GM12864 (cell line): ENCODE data around the gene PAK1.

Experiments used
- DNase-seq: peaks from one replicate; pipeline ENCODE4 v3.0.0-alpha.2; 2011; ENCODE audit warnings: low read depth
- H3K4me3 ChIP-seq: 2 replicates; pipeline ENCODE4 v1.5.1; 2011; ENCODE audit warnings: mild to moderate bottlenecking, low read depth, low read length, control low read depth
- TF ChIP-seq, protein P1 (sequence below): IDR thresholded peaks from 2 replicates; pipeline ENCODE4 v1.5.1; 2011; ENCODE audit warnings: low read depth, mild to moderate bottlenecking, moderate library complexity, low read length, control low read depth, inconsistent platforms; ENCODE audit errors: missing control alignments

Gene PAK1

DNA sequence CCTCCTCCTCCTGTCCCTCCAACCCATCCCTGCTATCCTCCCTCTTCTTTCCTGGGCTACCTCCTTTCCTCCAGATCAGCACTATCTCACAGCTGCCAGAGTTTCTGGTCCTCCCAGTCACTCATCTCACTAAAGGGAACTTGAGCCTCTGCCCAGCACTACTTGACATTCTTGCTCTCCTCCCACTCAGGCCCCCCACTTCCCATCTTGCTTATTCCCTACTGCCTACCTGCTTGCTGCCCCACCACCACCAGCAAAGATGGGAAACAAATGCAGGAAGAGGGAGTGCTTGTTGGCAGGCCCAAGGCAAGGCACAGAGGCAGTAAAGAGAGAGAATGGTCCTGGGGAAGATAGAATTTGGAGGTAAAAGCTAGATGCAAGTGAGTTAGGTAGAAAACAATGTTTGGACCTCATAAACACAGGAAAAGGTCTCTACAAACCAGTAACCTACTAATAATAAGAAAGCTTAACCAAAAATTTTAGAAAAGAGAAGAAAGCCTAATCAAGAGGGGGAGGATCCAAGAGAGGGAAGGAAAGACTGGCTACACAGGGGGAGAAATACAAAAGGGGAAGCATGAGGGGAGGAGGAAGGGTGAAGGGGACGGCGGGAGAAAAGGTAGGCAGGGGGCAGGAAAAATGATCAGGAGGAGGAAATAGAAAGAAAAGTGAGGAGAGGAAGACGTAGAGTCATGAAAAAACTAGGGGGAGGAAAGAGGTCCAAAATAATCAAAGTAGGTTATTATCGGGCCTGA lies 63.6 kb downstream of the PAK1 start:
- no peak for DNase-seq
- TF ChIP-seq, protein P1, sequence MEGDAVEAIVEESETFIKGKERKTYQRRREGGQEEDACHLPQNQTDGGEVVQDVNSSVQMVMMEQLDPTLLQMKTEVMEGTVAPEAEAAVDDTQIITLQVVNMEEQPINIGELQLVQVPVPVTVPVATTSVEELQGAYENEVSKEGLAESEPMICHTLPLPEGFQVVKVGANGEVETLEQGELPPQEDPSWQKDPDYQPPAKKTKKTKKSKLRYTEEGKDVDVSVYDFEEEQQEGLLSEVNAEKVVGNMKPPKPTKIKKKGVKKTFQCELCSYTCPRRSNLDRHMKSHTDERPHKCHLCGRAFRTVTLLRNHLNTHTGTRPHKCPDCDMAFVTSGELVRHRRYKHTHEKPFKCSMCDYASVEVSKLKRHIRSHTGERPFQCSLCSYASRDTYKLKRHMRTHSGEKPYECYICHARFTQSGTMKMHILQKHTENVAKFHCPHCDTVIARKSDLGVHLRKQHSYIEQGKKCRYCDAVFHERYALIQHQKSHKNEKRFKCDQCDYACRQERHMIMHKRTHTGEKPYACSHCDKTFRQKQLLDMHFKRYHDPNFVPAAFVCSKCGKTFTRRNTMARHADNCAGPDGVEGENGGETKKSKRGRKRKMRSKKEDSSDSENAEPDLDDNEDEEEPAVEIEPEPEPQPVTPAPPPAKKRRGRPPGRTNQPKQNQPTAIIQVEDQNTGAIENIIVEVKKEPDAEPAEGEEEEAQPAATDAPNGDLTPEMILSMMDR: no peak
- H3K4me3 ChIP-seq: peak overlapping the region; percentile 65

DNA sequence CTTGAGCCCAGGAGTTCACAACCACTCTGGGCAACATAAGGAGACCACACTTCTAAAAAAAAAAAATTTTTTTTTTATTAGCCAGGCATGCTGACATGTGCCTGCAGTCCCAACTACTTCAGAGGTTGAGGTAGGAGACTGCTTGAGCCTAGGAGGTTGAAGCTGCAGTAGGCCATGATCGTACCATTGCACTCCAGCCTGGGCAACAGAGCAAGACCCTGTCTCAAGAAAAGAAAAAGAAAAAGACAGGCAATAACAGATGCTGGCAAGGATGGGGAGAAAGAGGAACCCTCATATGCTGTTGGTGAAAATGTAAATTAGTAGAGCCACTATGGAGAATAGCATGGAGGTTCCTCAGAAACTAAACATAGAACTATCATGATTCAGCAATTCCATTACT lies 64.8 kb downstream of the PAK1 start:
- TF ChIP-seq, protein P1: no peak
- no peak for DNase-seq
- no peak overlapping the region for H3K4me3 ChIP-seq

DNA sequence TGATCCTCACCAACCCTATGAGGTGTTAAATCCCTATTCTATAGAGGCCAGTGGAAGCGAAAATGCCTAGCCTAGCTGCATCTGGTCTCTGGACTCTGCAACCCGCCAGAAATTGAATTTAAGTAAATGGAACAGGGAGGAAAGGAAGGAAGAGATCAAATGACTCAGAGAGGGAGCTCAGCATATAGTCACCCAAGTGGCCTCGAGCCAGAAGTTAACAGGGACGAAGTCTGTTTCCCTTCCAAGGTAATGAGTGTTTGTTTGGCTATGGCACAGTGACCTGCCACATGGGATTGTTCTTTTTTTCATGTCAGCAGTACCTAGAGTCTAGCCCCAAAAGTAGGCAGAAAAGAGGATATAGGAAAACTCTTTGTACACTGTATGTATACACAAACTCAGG lies 66.3 kb downstream of the PAK1 start:
- TF ChIP-seq, protein P1: no peak
- no peak overlapping the region for H3K4me3 ChIP-seq
- no peak for DNase-seq

DNA sequence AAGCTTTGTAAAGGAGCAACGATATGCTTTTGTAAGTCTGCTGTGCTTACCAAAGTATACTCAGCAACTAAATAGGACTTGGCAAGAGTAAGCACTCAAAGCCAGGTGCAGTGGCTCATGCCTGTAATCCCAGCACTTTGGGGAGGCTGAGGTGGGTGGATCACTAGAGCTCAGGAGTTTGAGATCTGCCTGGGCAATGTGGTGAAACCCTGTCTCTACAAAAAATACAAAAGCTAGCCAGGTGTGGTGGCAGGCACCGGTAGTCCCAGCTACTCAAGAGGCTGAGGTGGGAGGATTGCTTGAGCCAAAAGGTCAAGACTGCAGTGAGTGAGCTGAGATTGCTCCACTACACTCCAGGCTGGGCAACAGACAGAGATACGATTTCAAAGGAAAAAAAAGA lies 67.5 kb downstream of the PAK1 start:
- TF ChIP-seq, protein P1: no peak
- DNase-seq: no peak
- no peak overlapping the region for H3K4me3 ChIP-seq

DNA sequence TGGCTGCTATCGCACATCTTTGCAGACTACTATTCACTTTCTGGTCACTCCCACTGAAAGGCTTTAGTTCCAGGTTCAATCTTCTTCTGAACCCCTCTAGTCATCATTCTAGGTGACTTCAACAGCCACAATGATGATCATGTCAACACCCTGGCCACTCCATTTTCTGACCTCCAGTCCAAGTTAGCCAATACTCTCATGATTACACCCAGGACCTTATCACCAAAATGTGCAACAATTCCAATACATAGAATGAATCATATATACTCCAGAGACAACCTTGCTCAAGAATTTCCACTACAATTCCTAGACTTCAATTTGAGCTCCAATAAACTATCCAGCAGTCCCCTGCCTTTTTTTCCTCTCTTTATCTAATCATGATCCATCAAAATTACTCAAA lies 70.7 kb downstream of the PAK1 start:
- TF ChIP-seq, protein P1: no peak
- DNase-seq: no peak
- H3K4me3 ChIP-seq: no peak overlapping the region

DNA sequence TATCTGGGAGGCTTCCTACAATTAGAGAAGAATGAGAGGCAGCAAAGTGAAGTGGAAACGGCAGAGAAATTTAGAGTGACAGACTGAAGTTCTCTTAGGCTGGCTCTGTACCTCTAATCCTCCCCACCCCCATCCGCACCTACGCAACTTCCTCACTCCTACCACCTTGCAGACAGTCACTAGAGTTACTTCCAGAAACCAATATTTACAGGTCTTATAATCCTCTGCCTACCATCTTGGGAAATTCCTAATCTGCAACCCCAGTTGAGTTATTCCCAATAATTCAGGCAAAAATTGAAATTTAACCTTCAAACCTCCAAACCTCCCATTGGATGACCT lies 71.7 kb downstream of the PAK1 start:
- TF ChIP-seq, protein P1: no peak

DNA sequence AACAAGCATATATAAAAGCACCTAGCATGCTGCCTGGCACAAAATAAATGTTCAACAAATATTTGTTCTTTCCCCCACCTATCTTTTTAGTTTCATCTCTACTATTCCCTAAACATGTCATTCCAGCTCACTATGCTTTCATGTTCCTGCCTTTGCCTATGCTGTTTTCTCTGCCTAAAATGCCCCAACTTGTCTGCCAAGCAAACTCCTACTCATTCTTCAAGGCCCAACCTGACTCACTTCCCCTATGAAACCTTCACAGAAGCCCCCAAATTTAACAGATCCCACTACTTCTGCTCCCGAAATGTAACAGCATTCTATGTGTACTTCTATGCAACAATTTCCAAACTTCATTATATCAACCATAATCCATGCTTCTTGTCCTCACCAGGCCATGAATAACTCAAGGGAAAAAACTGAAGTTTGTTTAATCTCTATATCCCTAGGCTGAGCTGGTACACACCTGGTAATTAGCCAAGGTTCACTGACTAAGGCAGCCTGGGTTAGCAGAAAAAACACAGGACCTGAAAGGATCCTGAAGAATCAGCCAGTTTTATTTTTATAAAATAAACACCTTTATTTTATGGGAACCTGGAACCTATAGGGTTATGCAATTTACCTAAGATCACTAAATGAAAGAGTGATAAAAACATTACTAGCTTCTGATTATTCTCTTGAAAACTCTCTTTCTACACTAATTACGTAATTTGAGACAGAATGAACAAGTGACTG lies 72.2 kb downstream of the PAK1 start:
- TF ChIP-seq, protein P1: no peak
- DNase-seq: no peak
- H3K4me3 ChIP-seq: no peak overlapping the region

More for the DNA sequence above, 71.7 kb downstream of the PAK1 start:
- H3K4me3 ChIP-seq: no peak overlapping the region
- no peak for DNase-seq
